HG02852 (cell line): ENCODE data around the gene IL4R.
"Not testable (repeated sequence)": the region's sequence is repeated elsewhere in the genome, so short reads cannot be mapped to it uniquely, and the experiment has no call there.

Source experiments
- ATAC-seq: cut with Tn5 transposase; IDR thresholded peaks from one replicate; pipeline ENCODE4 v1.9.1; 2021; ENCODE audit warnings: mild to moderate bottlenecking, moderate library complexity; ENCODE audit not compliant: unreplicated experiment

The IL4R gene

GRCh38 chr16:27377666-27378485, 64.1 kb downstream of the IL4R start:
- ATAC-seq = peak; percentile 41

DNA sequence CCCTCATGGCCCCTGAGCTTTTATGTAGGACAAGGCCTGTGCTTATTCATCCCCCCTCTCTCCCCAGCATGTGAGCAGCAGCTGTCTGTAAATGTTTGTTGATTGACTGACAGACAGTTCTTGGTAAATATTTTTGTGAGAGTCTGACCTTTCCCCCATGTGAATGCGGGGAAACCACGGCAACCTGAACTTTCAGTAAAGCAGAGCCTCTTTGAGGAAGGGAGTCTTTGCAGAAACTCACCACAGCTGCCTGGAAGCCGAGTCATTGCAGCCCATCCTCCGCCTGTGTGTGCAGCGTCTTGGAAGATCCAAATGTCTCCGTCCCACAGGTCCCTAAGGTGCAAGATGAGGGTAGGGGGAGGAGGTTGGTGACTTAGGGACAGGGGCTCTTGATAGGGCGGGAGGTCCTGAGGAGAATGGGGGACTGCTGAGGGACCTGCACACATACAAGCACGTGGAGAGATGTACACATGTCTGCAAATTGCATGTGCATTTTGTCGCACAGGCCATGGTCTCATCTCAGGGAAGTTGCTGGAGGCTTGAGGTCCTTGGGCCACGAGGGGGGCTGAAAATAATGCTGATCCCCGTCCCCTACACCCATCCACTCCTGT, 65.2 kb downstream of the IL4R start:
- no peak for ATAC-seq

DNA sequence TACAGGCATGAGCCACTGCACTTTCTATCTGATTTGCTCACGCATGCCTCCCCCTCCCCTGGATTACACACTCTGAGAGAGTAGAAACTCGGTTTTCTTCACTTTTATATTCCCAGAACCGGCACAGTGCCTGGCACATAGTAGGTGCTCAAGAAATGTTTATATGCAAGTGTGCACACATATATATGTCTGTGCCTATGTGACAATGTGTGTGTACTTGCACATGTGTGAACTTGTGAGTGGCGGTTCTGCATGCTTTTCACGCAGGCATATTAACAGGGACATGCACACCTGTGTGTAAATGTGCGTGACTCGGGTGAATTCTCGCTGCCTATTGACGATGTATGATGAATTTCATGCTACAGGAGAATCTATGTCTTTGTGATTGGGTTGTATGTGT, 66.1 kb downstream of the IL4R start:
- no peak for ATAC-seq

- no peak for ATAC-seq
Observed at GRCh38 chr16:27381236-27381635, 67.5 kb downstream of the IL4R start.

DNA sequence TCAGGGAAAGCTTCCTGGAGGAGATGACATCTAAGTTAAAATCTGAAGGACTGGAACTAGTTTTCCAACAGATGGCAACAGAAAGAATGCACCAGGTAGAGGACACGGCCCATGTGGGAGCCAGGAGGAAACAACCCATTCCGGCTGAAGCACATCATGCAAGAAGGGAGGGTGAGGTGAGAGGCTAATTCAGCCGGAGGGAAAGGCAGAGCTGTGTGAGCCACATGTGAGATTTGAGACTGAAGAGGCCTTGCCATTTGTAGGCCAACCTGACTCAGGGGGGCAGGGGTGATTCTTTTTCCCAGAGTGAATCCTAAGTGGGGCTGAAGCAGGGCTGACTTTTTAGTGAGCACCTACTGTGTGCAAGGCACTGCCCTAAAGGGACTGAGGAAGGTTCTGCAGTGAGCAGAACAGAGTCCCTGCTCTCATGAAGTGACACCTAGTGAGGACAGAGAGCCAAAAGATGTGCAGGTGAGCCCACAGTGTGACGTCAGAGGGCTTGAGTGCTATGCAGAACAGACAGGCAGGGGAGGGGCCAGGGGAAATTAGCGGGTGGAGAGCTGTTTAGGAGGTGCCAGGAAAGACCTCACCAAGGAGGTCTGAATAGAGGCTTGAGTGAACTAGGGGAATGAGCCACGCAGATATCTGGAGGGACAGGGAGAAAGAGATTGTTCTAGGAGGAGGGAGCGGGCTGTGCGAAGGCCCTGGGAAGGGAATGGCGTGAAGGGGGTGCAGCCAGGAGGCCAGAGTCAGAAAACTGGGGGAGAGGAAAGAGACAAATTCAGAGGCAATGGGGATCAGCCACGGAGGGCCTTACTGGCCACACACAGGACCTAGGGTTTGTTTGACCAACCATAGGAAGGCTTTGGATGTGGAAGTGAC, 68.4 kb downstream of the IL4R start:
- ATAC-seq = no peak

- ATAC-seq = no peak
Observed at GRCh38 chr16:27383556-27384243, 69.9 kb downstream of the IL4R start.

DNA sequence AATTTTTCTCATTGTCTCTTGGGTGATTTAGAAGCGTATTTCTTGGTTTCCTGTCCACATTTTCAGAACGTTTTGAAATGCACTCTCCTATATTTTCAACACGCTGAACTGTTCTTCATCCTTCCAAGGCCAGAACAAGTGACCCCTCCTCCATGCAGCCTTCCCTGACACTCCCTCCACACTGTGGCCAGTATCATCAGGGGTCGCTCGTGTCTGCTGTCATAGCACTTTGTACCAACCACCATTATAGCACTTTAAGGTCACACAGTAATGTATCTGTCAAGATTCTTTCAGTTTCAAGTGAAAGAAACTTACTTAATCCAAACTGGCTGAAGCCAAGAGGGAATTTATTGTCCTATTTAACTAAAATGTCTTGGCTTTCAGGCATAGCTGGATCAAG, 70.7 kb downstream of the IL4R start:
- ATAC-seq = no peak

DNA sequence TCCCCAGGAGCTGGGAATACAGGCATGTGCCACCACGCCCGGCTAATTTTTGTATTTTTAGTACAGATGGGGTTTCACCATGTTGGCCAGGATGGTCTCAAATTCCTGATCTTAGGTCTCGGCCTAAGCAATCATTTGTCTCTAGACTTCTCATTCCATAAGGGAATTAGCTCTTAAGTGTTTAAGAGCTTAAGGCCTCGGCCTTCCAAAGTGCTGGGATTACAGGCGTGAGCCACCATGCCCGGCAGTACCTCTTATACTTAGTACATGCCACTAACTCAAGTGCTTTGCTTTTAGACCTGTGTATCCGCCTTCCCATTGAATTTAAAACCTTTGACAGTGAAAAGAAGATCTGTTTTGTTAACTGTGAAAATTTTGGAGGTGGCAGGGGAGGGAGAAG, 71.6 kb downstream of the IL4R start:
- no peak for ATAC-seq

GRCh38 chr16:27386674-27387073, 72.9 kb downstream of the IL4R start:
- ATAC-seq = no peak

- peak; percentile 77 for ATAC-seq
Observed at GRCh38 chr16:27387724-27388123, 74.0 kb downstream of the IL4R start.

DNA sequence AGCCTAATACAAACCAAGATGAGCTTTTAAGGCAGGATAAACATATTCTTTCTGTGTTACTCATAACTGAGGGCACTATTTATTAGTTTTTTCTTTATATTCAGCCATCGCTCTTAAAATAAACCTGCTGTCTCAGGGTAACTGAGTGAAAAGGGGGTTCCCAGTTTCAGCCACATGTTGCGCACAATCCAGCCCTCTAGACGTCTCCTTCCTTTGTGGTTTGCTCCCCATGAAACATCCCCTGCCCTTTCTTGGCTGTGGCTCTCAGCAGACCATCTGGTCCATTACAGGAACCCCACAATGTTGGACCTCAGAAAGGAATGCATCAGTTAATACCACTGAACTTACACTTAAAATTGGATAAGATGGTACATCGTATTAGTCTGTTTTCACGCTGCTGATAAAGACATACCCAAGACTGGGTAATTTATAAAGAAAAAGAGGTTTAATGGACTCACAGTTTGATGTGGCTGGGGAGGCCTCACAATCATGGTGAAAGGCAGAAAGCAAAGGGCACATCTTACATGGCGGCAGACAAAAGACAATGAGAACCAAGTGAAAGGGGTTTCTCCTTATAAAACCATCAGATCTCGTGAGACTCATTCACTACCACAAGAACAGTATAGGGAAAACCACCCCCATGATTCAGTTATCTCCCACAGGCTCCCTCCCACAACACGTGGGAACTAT, 75.6 kb downstream of the IL4R start:
- ATAC-seq = peak; percentile 62

GRCh38 chr16:27390151-27390550, 76.4 kb downstream of the IL4R start:
- ATAC-seq = no peak

- no peak for ATAC-seq
Observed at GRCh38 chr16:27392671-27393070, 78.9 kb downstream of the IL4R start.

- ATAC-seq = no peak
Observed at GRCh38 chr16:27394516-27394915, 80.7 kb downstream of the IL4R start.

GRCh38 chr16:27398341-27398893, 84.6 kb downstream of the IL4R start:
- not testable (repeated sequence) for ATAC-seq

DNA sequence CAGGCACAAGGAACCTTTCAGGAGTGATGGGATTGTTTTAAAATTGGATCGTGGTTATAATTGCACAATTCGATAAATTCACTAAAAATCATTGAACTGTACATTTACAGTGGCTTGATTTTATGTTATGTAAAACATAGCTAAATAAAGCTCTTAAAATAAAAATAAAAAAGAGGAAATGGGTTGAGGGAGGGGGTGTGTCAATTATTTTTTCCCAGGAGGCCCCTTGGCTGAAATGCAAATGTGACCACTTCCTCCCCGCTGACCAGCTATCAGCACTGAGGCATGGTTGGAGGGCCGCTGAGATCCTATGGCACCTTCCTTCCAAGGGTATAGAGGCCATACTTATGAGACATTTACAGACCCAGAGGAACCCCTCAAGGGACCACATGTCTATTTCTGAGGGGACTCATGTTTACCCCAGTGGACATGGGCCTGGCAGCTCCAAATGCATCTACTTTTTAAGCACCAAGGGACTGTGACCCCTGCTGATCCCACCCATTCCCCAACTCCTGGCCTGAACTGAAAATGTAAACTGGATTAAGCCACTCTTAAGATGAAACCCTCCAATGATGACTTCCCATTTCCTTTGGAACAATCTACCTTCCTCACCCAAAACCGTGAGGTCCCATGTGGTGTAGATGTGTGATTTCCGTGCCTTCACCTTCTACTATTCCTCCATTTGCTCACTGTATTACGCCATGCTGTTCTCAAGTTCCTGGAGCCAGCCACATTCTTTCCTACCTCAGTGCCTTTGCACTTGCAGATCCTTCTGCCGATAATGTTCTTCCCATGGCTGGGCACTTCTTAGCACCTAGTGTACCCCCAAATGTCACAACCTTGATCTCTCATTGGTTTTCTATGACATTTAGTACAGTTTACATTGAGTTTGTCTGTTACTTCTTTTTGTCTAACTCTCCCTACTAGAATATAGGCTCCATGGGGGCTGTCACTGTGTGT, 85.4 kb downstream of the IL4R start:
- no peak for ATAC-seq

DNA sequence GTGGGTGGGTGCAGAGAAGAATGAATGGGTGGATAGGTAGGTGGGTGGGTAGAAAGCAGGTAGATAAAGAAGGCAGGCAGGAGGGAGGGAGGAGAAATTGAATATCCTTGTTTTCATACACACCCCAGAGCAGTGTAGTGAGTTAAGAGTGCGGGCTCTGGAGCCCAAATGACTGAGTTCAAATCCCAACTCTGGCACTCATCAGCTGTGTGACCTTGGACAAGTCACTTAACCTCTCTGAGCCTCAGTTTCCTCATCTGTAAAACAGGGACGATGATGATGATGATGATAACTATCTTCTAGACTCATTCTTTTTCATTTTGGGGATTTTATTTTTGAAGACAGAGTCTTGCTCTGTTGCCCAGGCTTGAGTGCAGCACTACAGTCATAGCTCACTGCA, 86.2 kb downstream of the IL4R start:
- ATAC-seq = no peak

DNA sequence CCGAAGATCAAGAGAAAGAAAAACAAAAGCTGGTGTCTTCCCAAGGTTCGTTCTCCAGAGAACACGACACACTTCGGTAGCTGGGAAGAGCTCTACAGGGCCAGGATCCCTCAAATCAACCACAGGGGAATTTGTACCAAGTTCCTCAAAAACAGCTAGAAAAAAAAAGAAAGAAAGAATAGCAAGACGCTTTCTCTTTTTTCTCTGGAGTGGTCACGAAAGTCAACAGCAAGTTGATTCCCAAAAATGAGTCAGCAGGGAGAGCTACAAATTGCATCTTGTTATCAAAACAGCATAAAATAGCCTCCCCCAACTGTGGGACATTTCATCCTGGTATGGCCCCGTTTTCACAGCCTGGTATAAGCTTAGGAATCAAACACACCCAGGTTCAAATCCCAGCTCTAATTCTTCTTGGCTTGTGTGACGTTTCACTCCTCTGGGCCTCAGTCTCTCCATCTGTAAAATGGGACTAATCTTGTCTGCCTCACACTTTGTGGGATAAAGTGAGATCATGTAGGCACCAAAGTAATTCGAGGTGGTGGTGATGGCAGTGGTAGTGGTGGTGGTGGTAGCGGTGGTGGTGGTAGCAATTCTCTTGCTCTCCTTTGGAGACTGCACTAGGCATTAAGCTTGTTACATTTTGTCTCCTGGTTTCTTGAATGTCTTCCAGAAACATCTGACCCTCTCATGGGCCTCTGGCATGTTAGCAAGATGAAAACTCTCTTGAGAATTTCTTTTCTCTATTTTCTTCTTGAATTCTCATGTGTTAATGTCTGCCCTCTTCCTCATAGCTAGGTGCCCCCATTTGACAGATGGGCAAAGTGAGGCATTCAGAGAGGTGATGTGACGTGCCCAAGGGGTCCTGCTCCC, 87.2 kb downstream of the IL4R start:
- no peak for ATAC-seq
